ENCODE data around the gene TSFM. TPM values are rescaled to one million over a fixed set of nuclear protein-coding genes. Genes with fewer than 3 reads are reported as not detected.

TSFM gene
- total RNA-seq, 1 experiment from 2014 or later = 53.2 TPM

GRCh38 chr12:57743769-57744168 is 38.8 kb upstream of the TSFM start (continued):
- TF ChIP-seq CTCF (IDR thresholded peaks at IDR 0.05 in 2 of 3, conservative IDR thresholded peaks at IDR 0.05 in 1 of 3; ENCODE audit: borderline replicate concordance in 1 of 3, insufficient read depth in 1 of 3, low read depth in 2 of 3, low read length in 2 of 3) (no peak), EGR1 (IDR thresholded peaks at IDR 0.05; ENCODE audit: low read depth) (no peak), EZH2phosphoT487 (IDR thresholded peaks at IDR 0.05; ENCODE audit: borderline replicate concordance) (no peak), POLR2AphosphoS5 (IDR thresholded peaks at IDR 0.05; ENCODE audit: low read depth, low read length) (no peak)

GRCh38 chr12:57744194-57744776 is 38.3 kb upstream of the TSFM start:
- Histone ChIP-seq H3K79me2 (ENCODE audit: insufficient read depth, low read length) (peaks cover 4% of the 10 kb centered on the region), H3K9me3 (ENCODE audit: control insufficient read depth in 1 of 2, insufficient read depth in 1 of 2, low read depth in 1 of 2, low read length in 2 of 2) (no peaks in the 10 kb centered on the region), H2AFZ (ENCODE audit: low read depth, low read length, poor library complexity, severe bottlenecking) (peak overlapping the region; percentile 70), H3K36me3 (ENCODE audit: control insufficient read depth in 1 of 2, insufficient read depth in 2 of 2, low read length in 2 of 2) (peaks cover 9 to 14% of the 10 kb centered on the region in 2 experiments; a peak in 3 of 4 replicates), H3K27ac (ENCODE audit: low read depth, low read length) (peak overlapping the region; percentile 76), H4K20me1 (ENCODE audit: insufficient read depth) (no peaks in the 10 kb centered on the region), H3K4me2 (ENCODE audit: low read length) (peak overlapping the region; percentile 91), H3K9ac (ENCODE audit: low read length) (peak overlapping the region; percentile 90), H3K4me3 (replicated peaks in 1 of 2; ENCODE audit: low read depth in 1 of 2, low read length in 2 of 2) (peak overlapping the region; percentile 69 to 76), H3K27me3 (ENCODE audit: insufficient read depth, low read length) (no peaks in the 10 kb centered on the region), H3K9me2 (ENCODE audit: insufficient read depth) (no peaks in the 10 kb centered on the region), H3K4me1 (ENCODE audit: control insufficient read depth in 1 of 2, insufficient read depth in 2 of 2, low read length in 2 of 2) (peaks cover 10 to 36% of the 10 kb centered on the region in 2 experiments; a peak in 3 of 4 replicates)
- ChIA-PET CTCF (interaction anchor here (0.9 to 1.7 kb wide), 6 partner anchors 10 to 161 kb away, joined by 3 to 11 read pairs (median 4); no protein-coding TSS in a partner anchor), RAD21 (ENCODE audit: low non-redundant PET in 1 of 2, low total read pairs in 2 of 2, uncharacterized antibody in 2 of 2, unreplicated experiment in 2 of 2) (interaction anchor here (0.7 to 1.2 kb wide), 2 partner anchors 103 to 165 kb away, joined by 3 read pairs; no protein-coding TSS in a partner anchor), POLR2A (interaction anchor here (0.7 to 1.6 kb wide), 6 partner anchors 12 to 145 kb away, joined by 3 to 7 read pairs (median 4); partner anchors contain the start of genes EEF1AKMT3 and METTL1)
- DNase-seq (ENCODE audit: low read depth, low spot score) = peak; percentile 92
- ATAC-seq = peak; percentile 61
- intact Hi-C loops (cut with micrococcal nuclease) = no loop called here
- no peak for TF ChIP-seq CBX3 (IDR thresholded peaks at IDR 0.05; ENCODE audit: low read depth)
- peak; percentile 58 for TF ChIP-seq POLR2AphosphoS5 (IDR thresholded peaks at IDR 0.05; ENCODE audit: low read depth, low read length)
- TF ChIP-seq POLR2A (IDR thresholded peaks at IDR 0.05; ENCODE audit: borderline replicate concordance, extremely low read depth, insufficient read depth, insufficient read length) = peak; percentile 1
- TF ChIP-seq EZH2 (IDR thresholded peaks at IDR 0.05) = no peak
- BruUV-seq (replicated peaks) = TSS peak; percentile 32
